Activated T-helper 1 cell treated with anti-CD3 and anti-CD28 coated beads, Interleukin-12 subunit alpha, Interleukin-12 subunit beta, Interleukin-2, Interleukin-4 antibody, amounts not matched to agents 30 ng/mL and 10 ng/mL and 1 ng/mL, durations not matched to agents 14 hours and 24 hours and 36 hours (primary cell): ENCODE measurements around the gene AANAT. TPM values are rescaled to one million over a fixed set of nuclear protein-coding genes. Genes with fewer than 3 reads are reported as not detected.
"Not testable (repeated sequence)": the region's sequence is repeated elsewhere in the genome, so short reads cannot be mapped to it uniquely, and the experiment has no call there.

Source experiments
- DNase-seq: peaks from one replicate; pipeline ENCODE4 v3.0.0; 2021; ENCODE audit warnings: low spot score
- H3K27ac Mint-ChIP-seq: one replicate; pipeline ENCODE4 v1.8.0; 2021; ENCODE audit warnings: mild to moderate bottlenecking, mixed read lengths
- H3K27me3 Mint-ChIP-seq: one replicate; pipeline ENCODE4 v1.8.0; 2022; ENCODE audit warnings: mild to moderate bottlenecking, moderate library complexity, mixed read lengths; ENCODE audit not compliant: insufficient read depth
- H3K36me3 Mint-ChIP-seq: one replicate; pipeline ENCODE4 v1.8.0; 2021; ENCODE audit warnings: low read depth, mixed read lengths
- H3K4me1 Mint-ChIP-seq: one replicate; pipeline ENCODE4 v1.8.0; 2021; ENCODE audit warnings: low read depth, mixed read lengths
- H3K4me3 Mint-ChIP-seq: one replicate; pipeline ENCODE4 v1.8.0; 2021; ENCODE audit warnings: mild to moderate bottlenecking, moderate library complexity, mixed read lengths
- H3K9me3 Mint-ChIP-seq: one replicate; pipeline ENCODE4 v1.8.0; 2021; ENCODE audit warnings: mixed read lengths
- intact Hi-C: fragments of 100-400 bp; cut with micrococcal nuclease; formaldehyde crosslinking; loops from one replicate; pipeline ENCODE4 v1.15.1; 2024
- total RNA-seq: library from RNA; stranded (reverse); gene quantifications from 2 replicates; pipeline ENCODE4 v1.2.3, GENCODE V29; 2022

AANAT gene
- total RNA-seq, 1 donor from 2014 or later, result not detected

- Mint-ChIP-seq H3K4me3 (peak overlapping the region; percentile 20), H3K27ac (peak overlapping the region; percentile 92), H3K4me1 (peaks cover 53% of the 10 kb centered on the region)
- DNase-seq, H3K27me3 Mint-ChIP-seq, H3K36me3 Mint-ChIP-seq, H3K9me3 Mint-ChIP-seq, intact Hi-C loops: not testable (repeated sequence)
These were observed 47.0 kb downstream of the AANAT start for GRCh38 chr17:76514355-76514754.

GRCh38 chr17:76515274-76515949 lies 48.0 kb downstream of the AANAT start:
- H3K9me3 Mint-ChIP-seq, result no peaks in the 10 kb centered on the region
- peak overlapping the region; percentile 72 for H3K4me3 Mint-ChIP-seq
- peaks cover 59% of the 10 kb centered on the region for H3K4me1 Mint-ChIP-seq
- intact Hi-C loops, result loop anchor here (1.0 kb wide), 4 partner anchors 9 to 42 kb away; partner anchors contain the start of gene RHBDF2
- H3K36me3 Mint-ChIP-seq, result peaks cover 3% of the 10 kb centered on the region
- H3K27ac Mint-ChIP-seq, result peak overlapping the region; percentile 92
- DNase-seq, result peak; percentile 86
- peaks cover 5% of the 10 kb centered on the region for H3K27me3 Mint-ChIP-seq

- no peak overlapping the region for H3K4me3 Mint-ChIP-seq
- peaks cover 3% of the 10 kb centered on the region for H3K36me3 Mint-ChIP-seq
- H3K9me3 Mint-ChIP-seq, result no peaks in the 10 kb centered on the region
- H3K27me3 Mint-ChIP-seq, result peaks cover 8% of the 10 kb centered on the region
- DNase-seq, result no peak
- peak overlapping the region; percentile 44 for H3K27ac Mint-ChIP-seq
- peaks cover 48% of the 10 kb centered on the region for H3K4me1 Mint-ChIP-seq
- intact Hi-C loops, result no loop called here
These were observed 50.2 kb downstream of the AANAT start for GRCh38 chr17:76517638-76518038.

GRCh38 chr17:76519048-76519966 lies 51.9 kb downstream of the AANAT start:
- H3K9me3 Mint-ChIP-seq, result no peaks in the 10 kb centered on the region
- no peak overlapping the region for H3K4me3 Mint-ChIP-seq
- intact Hi-C loops, result no loop called here

More at GRCh38 chr17:76519048-76519966, 51.9 kb downstream of the AANAT start:
- no peak for DNase-seq
- peak overlapping the region; percentile 19 for H3K27ac Mint-ChIP-seq
- H3K27me3 Mint-ChIP-seq, result peaks cover 8% of the 10 kb centered on the region
- H3K36me3 Mint-ChIP-seq, result no peaks in the 10 kb centered on the region
- H3K4me1 Mint-ChIP-seq, result peaks cover 44% of the 10 kb centered on the region

Other genes with a start within 250 kb of the AANAT start
- 50.4 and 51.7 TPM in 2 replicates for gene RNF157, start 227.1 kb upstream of the AANAT start, total RNA-seq
- 206 and 217 TPM in 2 replicates for gene UBALD2, start 202.3 kb upstream of the AANAT start, total RNA-seq
- 2.7 and 3.3 TPM in 2 replicates for gene QRICH2, start 159.3 kb upstream of the AANAT start, total RNA-seq
- 41.2 and 44.0 TPM in 2 replicates for gene PRPSAP1, start 113.7 kb upstream of the AANAT start, total RNA-seq
- gene SPHK1, start 83.0 kb upstream of the AANAT start, total RNA-seq, result 16.5 and 17.8 TPM in 2 replicates
- 44.9 and 45.1 TPM in 2 replicates for gene UBE2O, start 14.5 kb upstream of the AANAT start, total RNA-seq
- gene RHBDF2, start 33.8 kb downstream of the AANAT start, total RNA-seq, result 53.2 and 53.7 TPM in 2 replicates
- not detected in 2 replicates for gene CYGB, start 70.1 kb downstream of the AANAT start, total RNA-seq
- gene PRCD, start 72.4 kb downstream of the AANAT start, total RNA-seq, result not detected in 2 replicates
- gene ST6GALNAC2, start 118.3 kb downstream of the AANAT start, total RNA-seq, result not detected in 2 replicates
- 0.78 and 0.83 TPM in 2 replicates for gene ST6GALNAC1, start 176.2 kb downstream of the AANAT start, total RNA-seq
- 3.8 and 5.1 TPM in 2 replicates for gene MXRA7, start 243.4 kb downstream of the AANAT start, total RNA-seq